ENCODE measurements around the gene NVL. TPM values are rescaled to one million over a fixed set of nuclear protein-coding genes. Genes with fewer than 3 reads are reported as not detected.
A peak's percentile ranks its signal among the peaks of the same experiment; 100 is the strongest.

Gene NVL
- total RNA-seq, 1 donor from 2014 or later: 35.5 TPM

DNA sequence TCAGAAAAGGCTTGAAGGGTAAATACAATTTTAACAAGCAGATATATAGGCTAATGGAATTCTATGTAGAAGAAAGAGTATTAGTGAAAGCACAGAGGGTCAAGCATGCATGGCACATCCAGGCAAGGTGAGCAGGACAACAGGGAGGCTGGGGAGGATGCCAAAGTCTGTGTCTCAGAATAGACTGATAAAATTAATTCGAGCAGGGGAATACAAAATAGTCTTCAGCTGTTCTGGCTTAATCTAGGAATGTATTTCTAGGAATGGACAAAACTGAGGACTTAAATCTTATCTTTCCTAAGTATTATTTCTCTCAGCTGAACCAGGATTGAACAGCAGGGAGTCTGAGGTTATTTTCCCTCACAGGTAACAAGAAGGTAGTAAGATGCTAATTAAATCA, 35.2 kb downstream of the NVL start:
- FAIRE-seq: no peak
- DNase-seq (ENCODE audit: low spot score in 2 of 2): no peak

GRCh38 chr1:224292419-224292818, 37.6 kb downstream of the NVL start:
- DNase-seq (ENCODE audit: low spot score in 2 of 2): no peak
- FAIRE-seq: no peak

- FAIRE-seq (no peak), DNase-seq (ENCODE audit: low spot score in 2 of 2) (no peak)
Observed at GRCh38 chr1:224289396-224289795, 40.6 kb downstream of the NVL start.

DNA sequence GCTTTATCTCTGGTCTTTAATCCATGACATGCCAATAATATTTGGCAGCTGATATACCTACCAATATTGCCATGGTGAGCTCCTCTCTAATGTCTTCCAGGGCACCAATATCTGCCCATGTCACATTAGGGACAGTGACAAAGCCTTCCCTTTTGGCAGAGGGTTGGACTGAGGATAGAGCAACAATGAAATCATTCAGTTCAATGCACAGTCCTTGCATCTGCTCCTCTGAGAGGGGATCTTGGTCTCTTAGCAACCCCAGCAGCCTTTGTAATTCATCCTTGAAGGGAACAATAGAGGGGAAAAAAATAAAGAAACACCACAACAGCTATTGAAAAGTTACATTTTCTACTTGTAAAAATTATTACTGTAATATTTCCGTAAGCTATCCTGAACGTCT, 42.3 kb downstream of the NVL start:
- FAIRE-seq: peak; percentile 47
- DNase-seq (ENCODE audit: low spot score in 2 of 2): peak; percentile 17 to 34

GRCh38 chr1:224282140-224282539, 47.8 kb downstream of the NVL start:
- DNase-seq (ENCODE audit: low spot score in 2 of 2): no peak
- no peak for FAIRE-seq

- FAIRE-seq (no peak), DNase-seq (ENCODE audit: low spot score in 2 of 2) (no peak)
Observed at GRCh38 chr1:224276771-224277487, 53.0 kb downstream of the NVL start.

GRCh38 chr1:224274970-224275626, 54.9 kb downstream of the NVL start:
- no peak for FAIRE-seq
- no peak for DNase-seq (ENCODE audit: low spot score in 2 of 2)

DNA sequence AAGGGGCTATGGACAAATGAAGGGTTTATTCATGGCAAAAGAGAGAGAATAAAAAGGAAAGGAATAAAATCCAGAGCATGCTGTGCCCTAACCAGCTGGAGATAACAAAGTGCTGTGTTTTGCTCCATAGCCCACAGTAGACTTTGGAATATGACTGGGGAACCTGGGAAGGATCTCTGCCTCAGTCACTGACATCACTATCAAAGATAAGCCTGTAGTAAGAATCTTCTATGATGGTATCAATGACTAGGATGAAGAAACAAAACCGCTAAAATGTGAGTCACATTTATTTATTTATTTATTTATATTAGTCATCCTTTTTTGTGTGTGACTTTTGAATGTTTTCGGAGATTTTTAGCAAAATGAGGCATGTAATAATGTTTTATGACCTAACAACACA, 56.3 kb downstream of the NVL start:
- DNase-seq (ENCODE audit: low spot score in 2 of 2) (no peak), FAIRE-seq (no peak)

DNA sequence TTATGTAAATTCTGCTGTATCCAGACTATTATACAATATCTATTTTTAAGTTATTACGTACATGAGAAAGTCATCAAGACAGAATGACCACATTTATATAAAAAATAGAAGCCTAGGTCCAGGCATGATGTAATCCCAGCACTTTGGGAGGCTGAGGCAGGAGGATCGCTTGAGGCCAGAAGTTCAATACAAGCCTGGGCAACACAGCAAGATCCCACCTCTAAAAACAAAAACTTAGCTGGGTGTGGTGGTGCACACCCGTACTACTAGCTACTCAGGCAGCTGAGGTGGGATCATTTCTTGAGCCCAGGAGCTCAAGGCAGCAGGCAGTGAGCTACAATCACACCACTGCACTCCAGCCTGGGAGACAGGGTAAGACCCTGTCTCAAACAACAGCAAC, 58.9 kb downstream of the NVL start:
- no peak for DNase-seq (ENCODE audit: low spot score in 2 of 2)
- no peak for FAIRE-seq

- no peak for FAIRE-seq
- DNase-seq (ENCODE audit: low spot score in 2 of 2): no peak
Observed at GRCh38 chr1:224267925-224268324, 62.0 kb downstream of the NVL start.

DNA sequence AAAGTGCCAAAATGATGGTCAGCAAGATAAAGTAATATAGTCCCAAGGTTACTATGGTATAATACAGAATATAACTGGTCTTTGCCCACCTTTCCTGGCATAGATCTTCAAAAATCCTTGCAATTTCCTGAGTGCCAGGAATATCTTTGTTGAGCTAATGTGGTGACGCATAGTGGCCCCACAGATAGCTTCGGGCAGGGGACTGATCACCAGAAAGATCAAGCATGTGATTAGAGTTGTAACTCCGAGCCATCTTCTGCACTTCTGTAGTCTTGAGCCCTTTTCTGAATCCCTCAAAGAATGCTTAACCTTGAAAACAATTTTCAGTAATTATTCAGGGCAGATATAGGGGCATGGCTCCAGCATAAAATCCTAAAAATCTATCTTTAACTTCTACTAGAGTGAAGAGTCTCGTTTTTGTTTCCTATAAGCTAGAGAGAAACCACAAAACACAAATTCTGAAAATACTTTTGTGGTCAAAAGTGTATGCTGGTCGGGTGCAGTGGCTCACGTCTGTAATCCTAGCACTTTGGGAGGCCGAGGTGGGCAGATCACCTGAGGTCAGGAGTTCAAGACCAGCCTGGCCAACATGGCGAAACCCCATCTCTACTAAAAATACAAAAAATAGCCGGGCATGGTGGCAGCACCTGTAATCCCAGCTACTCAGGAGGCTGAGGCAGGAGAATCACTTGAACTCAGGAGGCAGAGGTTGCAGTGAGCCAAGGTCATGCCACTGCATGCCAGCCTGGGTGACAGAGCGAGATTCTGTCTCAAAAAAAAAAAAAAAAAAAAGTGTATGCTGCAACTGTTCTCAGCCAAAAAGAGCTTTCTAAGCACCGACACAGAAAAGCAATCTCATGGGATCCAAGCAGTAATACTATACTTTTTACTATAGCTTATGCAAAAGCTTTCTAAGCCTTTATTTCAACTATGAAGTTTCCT, 62.8 kb downstream of the NVL start:
- no peak for FAIRE-seq
- no peak for DNase-seq (ENCODE audit: low spot score in 2 of 2)

- FAIRE-seq (no peak), DNase-seq (ENCODE audit: low spot score in 2 of 2) (no peak)
Observed at GRCh38 chr1:224266105-224266914, 63.7 kb downstream of the NVL start.

DNA sequence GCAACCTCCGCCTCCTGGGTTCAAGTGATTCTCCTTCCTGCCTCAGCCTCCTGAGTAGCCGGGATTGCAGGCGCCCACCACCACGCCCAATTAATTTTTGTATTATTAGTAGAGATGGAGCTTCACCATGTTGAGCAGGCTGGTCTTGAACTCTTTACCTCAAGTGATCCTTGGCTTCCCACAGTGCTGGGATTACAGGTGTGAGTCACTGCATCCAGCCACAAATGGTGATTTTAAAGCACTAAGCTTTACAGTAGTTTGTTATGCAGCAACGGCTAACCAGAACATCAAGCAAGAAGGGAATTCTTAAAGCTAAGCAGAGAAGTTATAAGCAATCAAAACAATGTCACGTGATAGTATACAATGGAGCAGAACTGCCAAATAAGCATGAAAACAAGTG, 65.7 kb downstream of the NVL start:
- FAIRE-seq: no peak
- no peak for DNase-seq (ENCODE audit: low spot score in 2 of 2)

GRCh38 chr1:224262373-224263054, 67.5 kb downstream of the NVL start:
- FAIRE-seq (no peak), DNase-seq (ENCODE audit: low spot score in 2 of 2) (no peak)

GRCh38 chr1:224259986-224260385, 70.0 kb downstream of the NVL start:
- FAIRE-seq: no peak

DNA sequence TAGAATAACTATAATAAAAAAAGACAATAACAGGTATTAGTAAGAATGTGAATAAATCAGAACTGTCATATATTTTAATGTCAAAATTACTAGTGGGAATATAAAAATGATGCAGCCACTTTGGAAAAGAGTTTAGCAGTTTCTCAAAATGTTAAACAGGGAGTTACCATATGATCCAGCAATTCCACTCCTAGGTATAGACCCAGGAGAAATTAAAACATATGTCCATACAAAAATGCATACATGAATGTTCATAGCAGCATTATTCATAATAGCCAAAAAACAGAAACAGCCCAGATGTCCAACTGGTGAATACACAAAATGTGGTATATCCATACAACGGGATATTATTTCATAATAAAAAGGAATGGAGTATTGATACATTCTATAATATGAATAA, 71.6 kb downstream of the NVL start:
- FAIRE-seq: no peak
- DNase-seq (ENCODE audit: low spot score in 2 of 2): no peak

More at GRCh38 chr1:224259986-224260385, 70.0 kb downstream of the NVL start:
- no peak for DNase-seq (ENCODE audit: low spot score in 2 of 2)

- no peak for FAIRE-seq
- no peak for DNase-seq (ENCODE audit: low spot score in 2 of 2)
Observed at GRCh38 chr1:224256640-224257039, 73.3 kb downstream of the NVL start.

DNA sequence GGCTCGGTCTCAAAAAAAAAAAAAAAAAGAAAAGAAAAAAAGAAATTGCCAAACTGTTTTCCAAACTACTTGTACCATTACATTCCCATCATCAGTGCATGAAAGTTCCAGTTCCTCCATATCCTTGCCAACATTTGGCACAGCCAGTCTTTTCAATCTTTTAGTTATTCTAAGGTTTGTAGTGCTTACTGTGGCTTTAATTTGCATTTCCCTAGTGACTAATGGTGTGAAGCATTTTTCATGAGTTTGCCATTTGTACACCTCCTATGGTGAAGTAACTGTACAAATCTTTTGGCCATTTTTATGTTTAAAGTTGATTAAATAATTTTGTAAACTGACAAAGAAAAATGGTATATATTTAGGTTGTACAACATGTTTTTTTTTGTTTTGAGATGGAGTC, 76.3 kb downstream of the NVL start:
- no peak for FAIRE-seq
- DNase-seq (ENCODE audit: low spot score in 2 of 2): no peak

DNA sequence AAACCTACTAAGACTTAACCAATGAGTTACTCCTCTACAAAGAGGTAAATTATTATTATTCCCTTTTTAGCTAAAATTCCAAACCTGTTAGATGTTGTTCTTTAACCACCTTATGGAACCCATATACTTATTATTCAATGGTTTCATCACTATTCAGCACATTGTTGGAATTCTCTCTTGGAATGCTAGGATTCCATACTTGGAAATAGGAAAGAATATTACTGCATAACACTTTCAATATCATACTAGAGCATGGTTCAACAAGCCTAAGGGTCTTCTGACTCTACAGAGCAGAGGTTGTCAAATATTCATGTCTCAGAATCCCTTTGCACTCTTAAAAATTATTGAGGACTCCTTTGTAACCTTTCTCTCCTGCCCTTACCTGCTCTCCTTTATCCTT, 77.5 kb downstream of the NVL start:
- FAIRE-seq: no peak
- no peak for DNase-seq (ENCODE audit: low spot score in 2 of 2)

- DNase-seq (ENCODE audit: low spot score in 2 of 2) (no peak), FAIRE-seq (no peak)
Observed at GRCh38 chr1:224251741-224252146, 78.2 kb downstream of the NVL start.

Measured in frontal cortex (tissue), 4 donors.